ENCODE results near the gene AMBP.

AMBP gene

GRCh38 chr9:114078021-114078780 is at the start of gene AMBP:
AMBP (minus strand) TSS chr9:114078300; CDS start chr9:114078209, 91 bp downstream.
- DNase-seq (ENCODE audit: low read depth, low spot score), result no peak

DNA sequence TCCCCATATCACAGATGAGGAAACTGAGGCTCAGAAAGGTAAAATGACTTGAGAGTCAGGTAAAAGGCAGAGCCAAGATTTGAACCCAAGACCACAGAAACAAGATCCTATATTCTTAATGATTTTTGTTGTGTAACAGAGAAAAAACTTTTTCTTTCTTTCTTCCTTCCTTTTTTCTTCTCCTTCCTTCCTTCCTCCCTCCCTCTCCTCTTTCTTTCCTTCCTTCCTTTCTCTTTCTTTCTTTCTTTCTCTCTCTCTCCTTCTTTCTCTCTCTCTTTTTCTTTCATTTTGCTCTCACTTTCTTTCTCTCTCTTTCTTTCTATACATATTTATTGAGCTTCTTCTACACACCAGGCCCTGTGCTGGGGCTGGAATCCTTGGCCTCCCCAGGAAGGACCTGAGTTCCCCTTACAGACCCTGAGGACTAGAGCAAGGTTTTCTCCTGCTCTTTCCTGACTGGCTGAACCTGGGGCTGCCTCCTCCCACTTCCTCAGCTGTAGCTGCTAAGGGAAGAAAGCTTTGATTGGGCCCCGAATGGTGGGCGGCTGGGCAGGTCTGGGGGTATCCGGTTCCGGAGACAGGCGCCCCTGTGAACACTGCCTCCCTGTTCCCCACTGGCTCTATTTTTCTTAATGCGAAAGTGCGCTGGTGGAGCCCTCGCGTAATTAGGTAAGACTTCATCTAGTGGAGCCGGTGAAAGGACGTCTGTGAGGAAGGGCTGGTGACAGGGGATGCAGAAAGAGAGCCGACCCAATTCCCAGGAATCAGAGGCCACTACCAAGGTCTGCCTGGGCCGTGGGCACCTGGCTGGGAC is 48.4 kb upstream of the AMBP start:
- DNase-seq (ENCODE audit: low read depth, low spot score), result no peak

DNA sequence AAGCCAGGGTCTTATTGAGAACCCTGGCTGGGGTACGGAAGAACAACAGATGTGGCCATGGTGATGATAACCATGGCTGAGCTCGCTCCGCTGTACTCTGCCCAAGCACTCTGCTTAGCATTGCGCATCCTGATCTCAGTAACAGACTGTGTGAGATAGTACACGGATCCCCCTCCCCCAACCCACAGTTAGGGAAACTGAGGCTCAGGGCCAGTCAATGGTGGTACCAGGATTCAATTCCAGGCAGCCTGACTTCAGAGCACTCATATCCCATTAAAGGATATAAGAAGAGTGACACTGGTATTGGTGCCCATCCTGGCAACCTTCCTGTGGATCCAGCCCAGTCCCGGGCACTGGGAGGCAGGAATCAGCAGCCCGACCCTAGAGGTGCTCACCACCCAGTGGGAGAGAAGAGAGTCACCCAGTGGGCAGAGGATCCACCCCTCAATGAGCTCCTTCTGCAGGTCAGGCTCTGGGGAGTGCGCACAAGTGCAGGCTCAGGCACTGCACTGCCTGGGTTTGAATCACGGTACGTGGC is 47.4 kb upstream of the AMBP start:
- DNase-seq (ENCODE audit: low read depth, low spot score), result no peak

DNA sequence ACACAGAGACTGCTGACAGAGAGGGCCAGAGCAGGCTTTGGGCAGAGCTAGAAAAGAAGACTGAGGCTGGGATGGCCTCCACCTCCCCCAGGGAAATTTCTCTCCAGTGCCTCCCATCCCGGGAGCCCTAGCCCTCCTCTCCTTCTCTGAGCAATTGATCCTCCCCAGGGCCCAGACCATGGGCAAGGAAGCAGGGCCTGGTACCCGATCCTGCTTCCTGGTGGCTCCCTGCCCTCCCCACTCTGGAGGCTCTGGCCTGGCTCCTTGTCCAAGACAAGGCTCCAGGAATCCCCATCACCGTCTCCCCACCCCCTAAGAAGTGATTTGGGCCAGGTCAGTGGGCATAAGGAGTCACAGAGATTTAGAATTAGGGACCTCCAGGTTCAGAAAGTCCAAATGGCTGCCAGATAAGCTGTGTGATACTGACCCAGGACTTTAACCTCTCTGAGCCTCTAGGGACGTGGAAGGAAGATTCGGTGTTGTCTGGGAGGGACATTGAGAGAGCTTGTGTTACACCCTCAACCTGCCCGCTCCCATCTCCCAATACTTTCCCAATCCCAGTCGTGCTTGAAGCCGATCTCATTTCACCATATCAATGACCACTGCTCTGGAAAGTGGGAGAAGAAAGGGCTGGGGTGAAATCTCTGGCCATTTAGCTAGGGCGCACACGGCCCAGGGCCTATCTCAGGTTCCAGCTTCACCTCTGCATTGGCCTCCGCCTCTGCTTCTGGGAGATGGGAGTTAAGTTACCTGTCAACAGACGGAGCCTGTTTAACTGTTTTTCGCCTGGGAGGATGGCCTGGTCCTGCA is 46.8 kb upstream of the AMBP start:
- DNase-seq (ENCODE audit: low read depth, low spot score), result no peak

DNA sequence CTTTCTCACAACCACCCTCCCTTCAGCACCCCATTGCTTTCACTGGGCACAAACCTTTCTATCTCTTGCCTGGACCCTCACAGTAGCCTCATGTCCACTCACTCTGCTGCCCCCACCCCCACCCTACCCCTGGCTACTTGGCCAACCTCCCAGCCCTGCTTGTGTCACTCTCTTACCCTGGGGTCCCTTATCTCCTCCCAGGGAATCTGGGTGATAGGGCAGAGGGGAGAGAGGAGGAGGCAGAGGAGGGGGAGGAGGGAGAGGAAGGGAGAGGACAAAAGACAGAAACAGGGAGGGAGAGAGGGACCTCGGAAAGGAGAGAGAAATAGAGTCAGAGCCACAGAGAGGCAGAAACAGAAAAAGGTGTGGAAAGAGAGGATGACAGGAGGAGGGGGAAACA is 46.0 kb upstream of the AMBP start:
- no peak for DNase-seq (ENCODE audit: low read depth, low spot score)

- DNase-seq (ENCODE audit: low read depth, low spot score), result no peak
These were observed 45.2 kb upstream of the AMBP start for GRCh38 chr9:114123031-114123977.

GRCh38 chr9:114122136-114123027 is 44.3 kb upstream of the AMBP start:
- DNase-seq (ENCODE audit: low read depth, low spot score), result no peak

DNA sequence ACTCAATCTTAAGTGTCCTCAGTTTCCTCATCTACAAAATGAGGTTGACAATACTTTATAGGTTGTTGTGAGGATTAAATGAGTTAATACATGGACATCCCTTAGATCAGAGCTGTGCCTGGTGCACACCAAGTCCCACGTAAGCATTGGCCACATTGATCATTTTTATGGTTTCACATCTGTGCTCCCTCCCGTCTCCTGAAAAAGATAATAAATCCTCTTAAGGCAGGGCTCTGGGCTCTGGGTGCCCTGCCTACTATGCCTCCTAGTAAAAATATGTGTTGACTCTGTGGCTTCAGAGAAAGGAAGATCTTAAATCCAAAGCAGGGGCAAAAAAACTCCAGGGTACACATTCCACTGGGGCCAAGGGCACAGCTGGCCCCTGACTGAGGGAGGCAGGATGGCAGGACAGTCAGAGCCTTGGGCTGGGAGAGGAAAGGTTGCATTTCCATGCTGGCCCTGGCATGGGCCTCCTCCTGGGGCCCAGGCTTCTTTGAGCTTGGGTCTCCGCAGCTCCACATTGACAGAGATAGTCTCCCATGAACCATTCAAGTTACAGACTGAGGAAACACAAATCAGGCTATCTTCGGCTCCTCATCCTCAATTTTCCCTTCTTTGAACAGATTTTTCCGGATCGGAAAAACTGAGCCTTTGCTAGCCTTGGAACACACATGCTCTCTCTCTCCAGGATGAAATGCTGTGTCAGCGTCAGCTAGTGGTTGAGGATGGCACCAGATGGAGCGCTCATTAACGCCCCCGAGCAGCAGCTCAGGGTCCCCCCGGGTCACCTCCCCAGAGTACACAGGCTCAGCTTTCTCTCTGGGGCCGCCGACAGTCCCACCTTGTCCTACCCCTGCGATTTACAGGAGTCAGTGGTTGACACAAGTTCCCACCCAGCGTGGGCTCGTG is 43.4 kb upstream of the AMBP start:
- no peak for DNase-seq (ENCODE audit: low read depth, low spot score)

GRCh38 chr9:114120192-114121014 is 42.3 kb upstream of the AMBP start:
- DNase-seq (ENCODE audit: low read depth, low spot score), result no peak

GRCh38 chr9:114119242-114120191 is 41.4 kb upstream of the AMBP start:
- no peak for DNase-seq (ENCODE audit: low read depth, low spot score)

DNA sequence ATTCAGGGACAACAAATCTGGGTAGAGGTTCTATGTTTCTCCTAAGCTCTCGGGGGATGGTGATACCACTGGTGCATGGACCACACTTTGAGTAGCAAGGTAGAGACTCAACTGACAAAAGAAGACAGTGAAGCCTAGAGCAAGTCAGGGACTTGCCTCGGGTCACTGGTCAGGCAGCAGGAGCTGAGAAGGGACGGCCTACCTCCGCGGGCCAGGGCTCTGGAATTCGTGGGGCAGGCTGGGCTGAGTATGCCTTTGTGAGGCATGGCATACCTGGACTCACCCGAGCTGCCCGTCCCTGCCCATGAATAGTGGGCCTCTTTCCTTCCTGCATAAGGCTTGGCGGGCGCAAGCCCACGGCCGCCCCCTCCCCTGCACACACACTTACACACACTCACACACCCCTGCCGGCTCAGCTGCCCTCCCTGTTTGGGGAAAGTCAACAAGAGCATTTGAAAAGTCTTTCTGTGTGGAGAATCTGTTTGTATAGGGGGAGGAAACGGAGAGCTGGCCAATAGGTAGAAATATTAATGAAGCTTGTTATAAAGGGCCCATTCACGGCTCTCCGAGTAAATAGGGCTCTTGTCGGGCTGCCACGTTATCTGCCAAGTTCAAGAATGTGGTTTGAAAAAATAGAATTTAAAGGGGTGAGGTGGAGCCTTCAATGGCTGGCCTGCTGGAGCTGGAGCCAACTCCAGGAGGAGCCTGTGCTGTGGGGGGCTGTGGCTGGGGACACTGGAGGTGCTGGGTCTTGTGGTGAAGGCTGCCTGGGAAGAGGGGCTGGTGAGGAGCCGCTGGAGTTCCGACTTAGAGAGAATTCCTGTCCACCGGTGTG is 40.1 kb upstream of the AMBP start:
- no peak for DNase-seq (ENCODE audit: low read depth, low spot score)

GRCh38 chr9:114117614-114117995 is 39.5 kb upstream of the AMBP start:
- no peak for DNase-seq (ENCODE audit: low read depth, low spot score)

- DNase-seq (ENCODE audit: low read depth, low spot score), result no peak
These were observed 38.1 kb upstream of the AMBP start for GRCh38 chr9:114116126-114116747.

- DNase-seq (ENCODE audit: low read depth, low spot score), result no peak
These were observed 37.6 kb upstream of the AMBP start for GRCh38 chr9:114115654-114116125.

DNA sequence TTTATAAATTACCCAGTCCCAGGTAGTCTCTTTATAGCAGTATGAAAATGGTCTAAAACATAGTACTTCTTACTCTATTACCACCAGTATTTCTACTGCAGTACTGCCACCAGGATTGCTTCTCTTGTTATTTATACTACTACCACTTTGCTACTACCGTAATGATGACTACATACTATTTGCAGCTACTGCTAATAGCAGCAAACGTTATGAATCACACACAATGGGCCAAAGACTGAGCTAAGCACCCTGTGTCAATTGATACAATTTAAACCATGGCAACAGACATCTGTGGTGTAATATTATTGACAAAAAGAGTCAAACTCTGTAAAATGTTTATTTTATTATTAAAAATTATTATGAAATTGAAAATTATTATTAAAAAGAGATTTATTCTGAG is 36.3 kb upstream of the AMBP start:
- no peak for DNase-seq (ENCODE audit: low read depth, low spot score)
